ENCODE results near the gene FALEC.

Gene FALEC

DNA sequence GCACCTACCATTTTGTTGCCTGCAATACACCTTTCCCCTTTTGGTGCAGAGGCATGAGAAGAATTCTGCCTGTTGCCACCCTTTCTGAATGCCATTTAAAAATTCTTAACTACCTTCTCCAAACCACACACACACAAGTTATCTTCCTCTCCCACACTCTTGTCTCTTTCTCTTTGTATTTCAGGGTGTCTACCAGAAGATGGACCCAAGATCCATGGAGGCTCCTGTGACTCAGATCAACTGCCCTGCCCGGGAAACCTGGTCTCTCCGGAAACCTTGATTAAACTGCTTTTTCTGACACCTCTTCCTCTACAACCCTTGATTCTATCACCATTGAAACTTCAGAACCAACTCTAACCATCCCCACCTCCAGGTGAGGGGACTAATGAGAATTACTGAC lies 30.7 kb upstream of the FALEC start:
- no peak overlapping the region for H2BK15ac ChIP-seq (ENCODE audit: low read depth, poor library complexity, severe bottlenecking)
- H3K18ac ChIP-seq (ENCODE audit: low read depth in 1 of 2, low read length in 2 of 2), result no peak overlapping the region
- no peak overlapping the region for H2AK5ac ChIP-seq (ENCODE audit: low read length, severe bottlenecking)
- no peak overlapping the region for H2BK5ac ChIP-seq (ENCODE audit: low read depth, low read length, poor library complexity, severe bottlenecking)
- H2BK120ac ChIP-seq (ENCODE audit: low read depth, low read length), result no peak overlapping the region
- no peak overlapping the region for H2BK12ac ChIP-seq (ENCODE audit: low read length in 2 of 2)
- no peak overlapping the region for H3K14ac ChIP-seq (ENCODE audit: low read length in 2 of 2)
- peaks cover 8% of the 10 kb centered on the region for H3K79me1 ChIP-seq (replicated peaks; ENCODE audit: low read length, poor library complexity, severe bottlenecking)
- 56% methylated on average over 2 of the region's 2 CpGs for WGBS
- no peak overlapping the region for H3K4me3 ChIP-seq (ENCODE audit: insufficient read depth in 1 of 2, low read depth in 1 of 2, low read length in 2 of 2)
- H3K27me3 ChIP-seq (ENCODE audit: control insufficient read depth in 1 of 2, insufficient read depth in 1 of 2, low read length in 2 of 2), result no peaks in the 10 kb centered on the region
- no peak overlapping the region for H3K4ac ChIP-seq (ENCODE audit: low read depth in 1 of 2, low read length in 2 of 2)
- H3K36me3 ChIP-seq (ENCODE audit: control insufficient read depth in 1 of 2, insufficient read depth in 2 of 2, low read depth in 1 of 2, low read length in 2 of 2), result peaks cover 4 to 11% of the 10 kb centered on the region in 2 experiments
- H2AFZ ChIP-seq (ENCODE audit: low read depth, low read length), result no peak overlapping the region
- H4K8ac ChIP-seq (ENCODE audit: low read length), result no peak overlapping the region
- no peak overlapping the region for H3K23ac ChIP-seq (ENCODE audit: low read length in 2 of 2)
- H3K9ac ChIP-seq (ENCODE audit: low read length), result peak overlapping the region; percentile 68
- peak; percentile 32 for DNase-seq
- no peak overlapping the region for H3K27ac ChIP-seq (ENCODE audit: low read length, poor library complexity, severe bottlenecking)
- H3K4me2 ChIP-seq (ENCODE audit: low read length, poor library complexity, severe bottlenecking), result no peak overlapping the region
- no peak overlapping the region for H4K91ac ChIP-seq (ENCODE audit: low read length)
- H3K9me3 ChIP-seq (ENCODE audit: control insufficient read depth, low read length), result no peaks in the 10 kb centered on the region
- H3K4me1 ChIP-seq (ENCODE audit: control insufficient read depth, insufficient read depth, low read depth, low read length), result peaks cover 4% of the 10 kb centered on the region

DNA sequence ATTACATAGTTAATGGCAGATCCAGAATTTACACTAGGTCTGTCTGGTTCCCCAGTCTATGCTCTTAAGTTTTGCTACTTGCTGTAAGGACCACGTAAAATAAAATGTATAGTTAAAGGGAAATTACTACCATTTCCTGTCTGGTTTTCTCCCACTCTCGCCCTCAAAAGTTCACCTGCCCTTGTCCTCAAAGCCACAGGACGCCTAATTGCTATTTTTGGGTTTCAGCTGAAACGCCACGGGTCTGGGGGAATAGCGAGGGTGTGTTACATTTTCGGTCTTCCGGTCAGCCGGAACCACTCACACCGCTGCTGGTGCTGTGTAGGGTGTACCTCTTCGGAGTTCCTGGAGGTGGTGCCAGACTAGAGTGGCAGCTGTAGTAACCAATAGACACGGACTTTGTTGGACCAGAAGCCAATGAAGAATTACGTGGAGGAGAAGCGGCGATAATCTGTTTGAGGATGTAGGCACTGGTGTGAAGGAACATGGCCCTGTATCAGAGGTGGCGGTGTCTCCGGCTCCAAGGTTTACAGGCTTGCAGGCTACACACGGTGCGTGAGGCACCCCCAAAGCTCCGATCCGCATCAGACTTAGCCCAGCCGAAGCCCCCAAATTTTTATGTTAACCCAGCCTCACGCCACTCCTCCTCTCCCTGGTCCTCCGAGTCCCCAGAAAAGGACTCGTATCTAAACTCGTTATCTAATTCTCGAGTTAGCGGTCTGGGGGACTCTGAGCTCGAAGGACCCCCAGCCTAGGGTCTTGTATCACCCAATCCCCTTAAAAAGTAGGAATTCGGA lies 28.4 kb upstream of the FALEC start, which contains the start of gene TARS2:
TARS2 (plus strand) TSS at position 454 of the 797 bp plus-strand sequence; CDS start at position 486, 32 bp downstream.
- Histone ChIP-seq H3K36me3 (ENCODE audit: control insufficient read depth in 1 of 2, insufficient read depth in 2 of 2, low read depth in 1 of 2, low read length in 2 of 2) (peaks cover 6 to 29% of the 10 kb centered on the region in 2 experiments), H2BK15ac (ENCODE audit: low read depth, poor library complexity, severe bottlenecking) (peak within 1 kb of the TSS; percentile 69), H3K4me3 (ENCODE audit: insufficient read depth in 1 of 2, low read depth in 1 of 2, low read length in 2 of 2) (peak within 1 kb of the TSS; percentile 81 to 94), H4K8ac (ENCODE audit: low read length) (peak within 1 kb of the TSS; percentile 96), H2AK5ac (ENCODE audit: low read length, severe bottlenecking) (no peak within 1 kb of the TSS), H3K18ac (ENCODE audit: low read depth in 1 of 2, low read length in 2 of 2) (peak within 1 kb of the TSS; percentile 89 to 92), H3K27ac (ENCODE audit: low read length, poor library complexity, severe bottlenecking) (no peak within 1 kb of the TSS), H2AFZ (ENCODE audit: low read depth, low read length) (peak within 1 kb of the TSS; percentile 86), H3K4me1 (ENCODE audit: control insufficient read depth, insufficient read depth, low read depth, low read length) (peaks cover 4% of the 10 kb centered on the region), H3K23ac (ENCODE audit: low read length in 2 of 2) (no peak within 1 kb of the TSS), H3K4ac (ENCODE audit: low read depth in 1 of 2, low read length in 2 of 2) (peak within 1 kb of the TSS; percentile 75 to 88), H2BK120ac (ENCODE audit: low read depth, low read length) (peak within 1 kb of the TSS; percentile 92), H3K79me1 (replicated peaks; ENCODE audit: low read length, poor library complexity, severe bottlenecking) (peaks cover 8% of the 10 kb centered on the region), H4K91ac (ENCODE audit: low read length) (peak within 1 kb of the TSS; percentile 80), H2BK5ac (ENCODE audit: low read depth, low read length, poor library complexity, severe bottlenecking) (no peak within 1 kb of the TSS), H3K4me2 (ENCODE audit: low read length, poor library complexity, severe bottlenecking) (peak within 1 kb of the TSS; percentile 92), H3K14ac (ENCODE audit: low read length in 2 of 2) (no peak within 1 kb of the TSS), H3K9ac (ENCODE audit: low read length) (peak within 1 kb of the TSS; percentile 96), H2BK12ac (ENCODE audit: low read length in 2 of 2) (no peak within 1 kb of the TSS), H3K9me3 (ENCODE audit: control insufficient read depth, low read length) (no peaks in the 10 kb centered on the region), H3K27me3 (ENCODE audit: control insufficient read depth in 1 of 2, insufficient read depth in 1 of 2, low read length in 2 of 2) (no peaks in the 10 kb centered on the region)
- peak; percentile 99 for DNase-seq
- WGBS, result under 1% methylated on average over 27 of the region's 30 CpGs

- Histone ChIP-seq H2AK5ac (ENCODE audit: low read length, severe bottlenecking) (no peak overlapping the region), H3K27ac (ENCODE audit: low read length, poor library complexity, severe bottlenecking) (no peak overlapping the region), H3K9me3 (ENCODE audit: control insufficient read depth, low read length) (no peaks in the 10 kb centered on the region), H3K4me1 (ENCODE audit: control insufficient read depth, insufficient read depth, low read depth, low read length) (peaks cover 4% of the 10 kb centered on the region), H2AFZ (ENCODE audit: low read depth, low read length) (no peak overlapping the region), H4K91ac (ENCODE audit: low read length) (peak overlapping the region; percentile 48), H2BK12ac (ENCODE audit: low read length in 2 of 2) (no peak overlapping the region), H2BK120ac (ENCODE audit: low read depth, low read length) (no peak overlapping the region), H3K79me1 (replicated peaks; ENCODE audit: low read length, poor library complexity, severe bottlenecking) (peaks cover 8% of the 10 kb centered on the region), H3K4ac (ENCODE audit: low read depth in 1 of 2, low read length in 2 of 2) (peak overlapping the region in 1 of 2 experiments; percentile 75), H3K27me3 (ENCODE audit: control insufficient read depth in 1 of 2, insufficient read depth in 1 of 2, low read length in 2 of 2) (no peaks in the 10 kb centered on the region), H3K23ac (ENCODE audit: low read length in 2 of 2) (no peak overlapping the region), H3K14ac (ENCODE audit: low read length in 2 of 2) (no peak overlapping the region), H2BK5ac (ENCODE audit: low read depth, low read length, poor library complexity, severe bottlenecking) (no peak overlapping the region), H3K4me2 (ENCODE audit: low read length, poor library complexity, severe bottlenecking) (peak overlapping the region; percentile 83), H3K18ac (ENCODE audit: low read depth in 1 of 2, low read length in 2 of 2) (no peak overlapping the region), H2BK15ac (ENCODE audit: low read depth, poor library complexity, severe bottlenecking) (no peak overlapping the region), H3K9ac (ENCODE audit: low read length) (peak overlapping the region; percentile 96), H3K4me3 (ENCODE audit: insufficient read depth in 1 of 2, low read depth in 1 of 2, low read length in 2 of 2) (peak overlapping the region; percentile 81 to 94), H4K8ac (ENCODE audit: low read length) (peak overlapping the region; percentile 96), H3K36me3 (ENCODE audit: control insufficient read depth in 1 of 2, insufficient read depth in 2 of 2, low read depth in 1 of 2, low read length in 2 of 2) (peaks cover 11 to 34% of the 10 kb centered on the region in 2 experiments)
- no peak for DNase-seq
- WGBS, result 11% methylated on average over 6 of the region's 7 CpGs
These were observed 27.8 kb upstream of the FALEC start for GRCh38 chr1:150487763-150488115.

- Histone ChIP-seq H2AK5ac (ENCODE audit: low read length, severe bottlenecking) (no peak overlapping the region), H3K14ac (ENCODE audit: low read length in 2 of 2) (no peak overlapping the region), H3K36me3 (ENCODE audit: control insufficient read depth in 1 of 2, insufficient read depth in 2 of 2, low read depth in 1 of 2, low read length in 2 of 2) (peaks cover 32 to 64% of the 10 kb centered on the region in 2 experiments), H3K4ac (ENCODE audit: low read depth in 1 of 2, low read length in 2 of 2) (no peak overlapping the region), H3K79me1 (replicated peaks; ENCODE audit: low read length, poor library complexity, severe bottlenecking) (peaks cover 1% of the 10 kb centered on the region), H2BK15ac (ENCODE audit: low read depth, poor library complexity, severe bottlenecking) (no peak overlapping the region), H3K23ac (ENCODE audit: low read length in 2 of 2) (no peak overlapping the region), H2AFZ (ENCODE audit: low read depth, low read length) (no peak overlapping the region), H3K4me3 (ENCODE audit: insufficient read depth in 1 of 2, low read depth in 1 of 2, low read length in 2 of 2) (no peak overlapping the region), H4K8ac (ENCODE audit: low read length) (no peak overlapping the region), H3K18ac (ENCODE audit: low read depth in 1 of 2, low read length in 2 of 2) (no peak overlapping the region), H3K9me3 (ENCODE audit: control insufficient read depth, low read length) (no peaks in the 10 kb centered on the region), H3K4me1 (ENCODE audit: control insufficient read depth, insufficient read depth, low read depth, low read length) (no peaks in the 10 kb centered on the region), H3K9ac (ENCODE audit: low read length) (no peak overlapping the region), H3K27ac (ENCODE audit: low read length, poor library complexity, severe bottlenecking) (no peak overlapping the region), H3K27me3 (ENCODE audit: control insufficient read depth in 1 of 2, insufficient read depth in 1 of 2, low read length in 2 of 2) (no peaks in the 10 kb centered on the region), H2BK12ac (ENCODE audit: low read length in 2 of 2) (no peak overlapping the region), H3K4me2 (ENCODE audit: low read length, poor library complexity, severe bottlenecking) (no peak overlapping the region), H2BK5ac (ENCODE audit: low read depth, low read length, poor library complexity, severe bottlenecking) (no peak overlapping the region), H4K91ac (ENCODE audit: low read length) (no peak overlapping the region), H2BK120ac (ENCODE audit: low read depth, low read length) (no peak overlapping the region)
- 100% methylated on average over 6 of the region's 8 CpGs for WGBS
- no peak for DNase-seq
These were observed 22.4 kb upstream of the FALEC start for GRCh38 chr1:150493175-150493574.
